ENCODE measurements around the gene CCL7.

Gene CCL7

GRCh38 chr17:34287875-34288274 is 17.9 kb downstream of the CCL7 start:
- DNase-seq (ENCODE audit: low read depth), result no peak

GRCh38 chr17:34290586-34290985 is 20.6 kb downstream of the CCL7 start:
- DNase-seq (ENCODE audit: low read depth), result no peak

- DNase-seq (ENCODE audit: low read depth), result no peak
These were observed 21.8 kb downstream of the CCL7 start for GRCh38 chr17:34291721-34292348.

- no peak for DNase-seq (ENCODE audit: low read depth)
These were observed 29.0 kb downstream of the CCL7 start for GRCh38 chr17:34299027-34299426.

GRCh38 chr17:34299956-34300577 is 30.0 kb downstream of the CCL7 start:
- no peak for DNase-seq (ENCODE audit: low read depth)

GRCh38 chr17:34300652-34301370 is 30.8 kb downstream of the CCL7 start:
- no peak for DNase-seq (ENCODE audit: low read depth)

GRCh38 chr17:34301986-34302385 is 32.0 kb downstream of the CCL7 start:
- DNase-seq (ENCODE audit: low read depth), result no peak

- no peak for DNase-seq (ENCODE audit: low read depth)
These were observed 32.6 kb downstream of the CCL7 start for GRCh38 chr17:34302636-34303035.

GRCh38 chr17:34303606-34304005 is 33.6 kb downstream of the CCL7 start:
- no peak for DNase-seq (ENCODE audit: low read depth)

GRCh38 chr17:34305061-34305460 is 35.0 kb downstream of the CCL7 start:
- no peak for DNase-seq (ENCODE audit: low read depth)

- no peak for DNase-seq (ENCODE audit: low read depth)
These were observed 35.6 kb downstream of the CCL7 start for GRCh38 chr17:34305606-34306005.

GRCh38 chr17:34306466-34306865 is 36.4 kb downstream of the CCL7 start:
- no peak for DNase-seq (ENCODE audit: low read depth)

- DNase-seq (ENCODE audit: low read depth), result no peak
These were observed 37.1 kb downstream of the CCL7 start for GRCh38 chr17:34307110-34307509.

- DNase-seq (ENCODE audit: low read depth), result no peak
These were observed 38.4 kb downstream of the CCL7 start for GRCh38 chr17:34308371-34308770.

- no peak for DNase-seq (ENCODE audit: low read depth)
These were observed 41.3 kb downstream of the CCL7 start for GRCh38 chr17:34311291-34311690.

- no peak for DNase-seq (ENCODE audit: low read depth)
These were observed 42.1 kb downstream of the CCL7 start for GRCh38 chr17:34312080-34312479.

GRCh38 chr17:34313164-34313563 is 43.1 kb downstream of the CCL7 start:
- DNase-seq (ENCODE audit: low read depth), result no peak

GRCh38 chr17:34314279-34314678 is 44.3 kb downstream of the CCL7 start:
- no peak for DNase-seq (ENCODE audit: low read depth)

GRCh38 chr17:34318474-34318873 is 48.5 kb downstream of the CCL7 start:
- no peak for DNase-seq (ENCODE audit: low read depth)

- no peak for DNase-seq (ENCODE audit: low read depth)
These were observed 49.0 kb downstream of the CCL7 start, which contains the start of gene CCL8 for GRCh38 chr17:34319039-34319483. Gene CCL8 (plus strand): TSS chr17:34319435. CDS start chr17:34319502, 67 bp downstream.

Measured in stimulated activated CD8-positive, alpha-beta memory T cell treated with anti-CD3 and anti-CD28 coated beads, Interleukin-15, amount 100 ng/mL, for 1 hour (primary cell).